ENCODE measurements around the gene ZMYND8.
"Not testable (repeated sequence)": the region's sequence is repeated elsewhere in the genome, so short reads cannot be mapped to it uniquely, and the experiment has no call there.

Gene ZMYND8

GRCh38 chr20:47392015-47392720 lies 35.7 kb upstream of the ZMYND8 start:
- TF ChIP-seq ZFX (IDR thresholded peaks at IDR 0.05) (no peak), CTCF (conservative IDR thresholded peaks at IDR 0.05) (no peak)
- H3K27ac ChIP-seq: no peak overlapping the region

- TF ChIP-seq CTCF (conservative IDR thresholded peaks at IDR 0.05) (no peak), ZFX (IDR thresholded peaks at IDR 0.05) (no peak)
- H3K27ac ChIP-seq: no peak overlapping the region
Observed at GRCh38 chr20:47391276-47392010, 34.9 kb upstream of the ZMYND8 start.

GRCh38 chr20:47389867-47390347 lies 33.4 kb upstream of the ZMYND8 start:
- TF ChIP-seq CTCF (conservative IDR thresholded peaks at IDR 0.05) (no peak), ZFX (IDR thresholded peaks at IDR 0.05) (no peak)
- H3K27ac ChIP-seq: no peak overlapping the region

- not testable (repeated sequence) for H3K27ac ChIP-seq
Observed at GRCh38 chr20:47385968-47386367, 29.5 kb upstream of the ZMYND8 start.

- TF ChIP-seq CTCF (conservative IDR thresholded peaks at IDR 0.05) (no peak), ZFX (IDR thresholded peaks at IDR 0.05) (no peak)
- no peak overlapping the region for H3K27ac ChIP-seq
Observed at GRCh38 chr20:47382746-47383415, 26.4 kb upstream of the ZMYND8 start.

GRCh38 chr20:47380481-47380880 lies 24.0 kb upstream of the ZMYND8 start:
- no peak overlapping the region for H3K27ac ChIP-seq

More at GRCh38 chr20:47380481-47380880, 24.0 kb upstream of the ZMYND8 start:
- TF ChIP-seq CTCF (conservative IDR thresholded peaks at IDR 0.05) (no peak), ZFX (IDR thresholded peaks at IDR 0.05) (no peak)
